ENCODE measurements around the gene ANGPTL8.

Gene ANGPTL8

DNA sequence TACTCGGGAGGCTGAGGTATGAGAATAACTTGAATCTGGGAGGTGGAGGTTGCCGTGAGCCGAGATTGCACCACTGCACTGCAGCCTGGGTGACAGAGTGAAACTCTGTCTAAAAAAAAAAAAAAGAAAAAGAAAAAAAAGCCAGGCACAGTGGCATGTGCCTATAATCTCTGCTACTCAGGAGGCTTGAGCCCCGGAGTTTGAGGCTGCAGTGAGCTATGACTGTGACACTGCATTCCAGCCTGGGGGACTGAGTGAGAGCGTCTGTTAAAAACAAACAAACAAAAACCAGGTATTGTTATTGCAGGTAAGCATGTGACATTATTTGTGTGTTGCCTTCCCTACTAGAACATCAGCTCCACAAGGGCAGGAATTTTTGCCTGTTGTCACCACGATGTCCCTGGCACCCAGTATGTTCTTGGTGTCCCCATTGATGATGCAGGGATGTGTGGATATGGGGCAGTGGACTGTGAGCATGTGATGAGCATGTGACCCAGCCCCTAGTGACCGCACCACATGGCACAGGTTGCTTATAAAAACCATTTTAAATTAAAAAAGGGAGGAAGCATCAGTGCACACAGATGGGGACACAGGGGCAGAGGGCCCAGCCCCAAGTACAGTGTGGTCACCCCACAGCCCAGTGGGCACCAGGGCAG lies 40.5 kb upstream of the ANGPTL8 start:
- POLR2A ChIA-PET, result no interaction called here

GRCh38 chr19:11199517-11199916 lies 39.9 kb upstream of the ANGPTL8 start:
- no peak for DNase-seq (ENCODE audit: extremely low spot score)
- no peak for TF ChIP-seq CTCF (IDR thresholded peaks at IDR 0.05; ENCODE audit: control extremely low read depth, extremely low read depth, low read depth, missing control alignments)
- ChIA-PET POLR2A (no interaction called here), CTCF (no interaction called here)

More for the DNA sequence above, 40.5 kb upstream of the ANGPTL8 start:
- CTCF ChIA-PET, result interaction anchor here (1.2 kb wide), 1 partner anchor 8 kb away, joined by 4 read pairs; no protein-coding TSS in a partner anchor
- DNase-seq (ENCODE audit: extremely low spot score), result no peak
- TF ChIP-seq CTCF (IDR thresholded peaks at IDR 0.05; ENCODE audit: control extremely low read depth, extremely low read depth, low read depth, missing control alignments), result no peak

GRCh38 chr19:11200015-11200574 lies 39.3 kb upstream of the ANGPTL8 start:
- CTCF ChIA-PET, result no interaction called here
- DNase-seq (ENCODE audit: extremely low spot score), result no peak

DNA sequence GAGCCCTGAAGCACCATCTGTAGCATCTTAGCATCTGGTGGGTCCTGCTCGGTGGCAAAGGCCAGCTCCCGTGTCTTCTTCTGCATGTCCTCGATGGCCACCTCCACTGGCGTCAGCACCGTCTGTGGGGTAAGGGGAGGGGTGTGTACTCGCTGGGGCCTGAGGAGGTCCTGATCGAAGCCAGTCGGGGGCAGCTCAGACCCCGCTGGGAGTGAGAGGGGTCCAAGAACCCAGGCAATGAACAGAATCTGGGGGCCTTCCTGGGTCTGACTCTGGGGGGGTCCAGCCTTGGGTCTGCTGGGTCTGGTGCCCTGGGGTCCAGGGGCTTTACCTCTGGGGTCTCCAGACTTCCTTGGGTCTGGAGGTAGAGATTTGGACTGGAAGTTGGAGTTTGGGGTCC lies 38.5 kb upstream of the ANGPTL8 start:
- DNase-seq (ENCODE audit: extremely low spot score), result no peak
- TF ChIP-seq CTCF (IDR thresholded peaks at IDR 0.05; ENCODE audit: control extremely low read depth, extremely low read depth, low read depth, missing control alignments), result no peak
- ChIA-PET POLR2A (no interaction called here), CTCF (no interaction called here)

More at GRCh38 chr19:11200015-11200574, 39.3 kb upstream of the ANGPTL8 start:
- POLR2A ChIA-PET, result no interaction called here
- no peak for TF ChIP-seq CTCF (IDR thresholded peaks at IDR 0.05; ENCODE audit: control extremely low read depth, extremely low read depth, low read depth, missing control alignments)

DNA sequence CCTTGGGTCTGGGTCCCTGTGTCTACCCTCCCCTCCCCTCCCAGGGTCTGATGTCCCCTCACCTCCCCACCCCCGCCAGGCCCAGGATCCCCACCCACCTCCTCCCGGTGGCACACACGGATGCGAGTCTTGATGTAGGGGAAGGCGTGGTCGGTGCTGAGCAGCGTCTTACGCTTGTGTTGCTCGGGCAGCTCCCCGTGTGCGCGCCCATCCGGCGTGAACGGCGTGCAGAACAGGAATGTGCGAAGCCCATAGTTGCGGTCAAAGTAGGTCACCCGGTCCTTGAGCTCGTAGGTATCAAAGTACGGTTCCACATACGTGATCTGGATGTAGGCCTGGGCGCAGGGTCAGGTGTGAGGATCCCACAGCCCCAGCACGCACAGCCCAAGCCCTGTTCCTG lies 37.6 kb upstream of the ANGPTL8 start:
- ChIA-PET POLR2A (no interaction called here), CTCF (interaction anchor here (1.0 kb wide), 1 partner anchor 166 kb away, joined by 3 read pairs; no protein-coding TSS in a partner anchor)
- no peak for TF ChIP-seq CTCF (IDR thresholded peaks at IDR 0.05; ENCODE audit: control extremely low read depth, extremely low read depth, low read depth, missing control alignments)
- no peak for DNase-seq (ENCODE audit: extremely low spot score)

DNA sequence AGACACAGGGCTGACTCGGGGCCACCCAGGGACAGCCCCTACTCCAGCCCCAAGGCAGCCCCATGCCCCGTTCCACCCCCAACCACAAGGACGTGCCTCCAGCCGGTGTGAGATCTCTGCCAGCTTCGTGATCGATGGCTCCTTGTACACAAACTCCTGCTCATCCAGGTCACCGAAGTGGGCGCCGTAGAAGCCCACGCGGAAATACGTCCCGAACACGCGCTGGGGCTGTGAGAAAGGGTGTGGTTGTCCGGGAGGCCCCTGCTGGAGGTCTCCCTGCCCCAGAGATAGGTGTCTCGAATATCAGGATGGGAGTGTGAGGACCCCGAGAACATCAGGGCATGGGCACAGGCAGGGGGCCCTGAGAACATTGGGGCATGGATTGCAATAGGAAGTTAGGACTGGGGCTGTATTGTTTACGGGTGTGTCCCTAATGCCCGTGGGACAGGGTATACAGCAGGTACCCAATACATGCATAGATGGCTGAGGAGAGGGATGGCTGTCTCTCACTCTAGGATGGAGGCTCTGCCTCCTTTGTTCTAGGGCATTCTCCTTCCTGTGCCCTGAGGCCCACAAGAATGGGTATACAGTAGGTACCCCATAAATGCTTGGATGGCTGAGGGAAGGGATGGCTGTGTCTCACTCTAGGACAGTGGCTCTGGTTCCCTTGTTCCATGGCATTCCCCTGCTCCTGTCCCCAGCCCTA lies 36.8 kb upstream of the ANGPTL8 start:
- ChIA-PET CTCF (interaction anchor here (0.8 to 3.6 kb wide), 4 partner anchors 64 to 271 kb away, joined by 3 to 20 read pairs (median 4); no protein-coding TSS in a partner anchor), POLR2A (no interaction called here)
- DNase-seq (ENCODE audit: extremely low spot score), result no peak
- no peak for TF ChIP-seq CTCF (IDR thresholded peaks at IDR 0.05; ENCODE audit: control extremely low read depth, extremely low read depth, low read depth, missing control alignments)
